ENCODE measurements around the gene FNDC3A.

- TF ChIP-seq, protein P1, sequence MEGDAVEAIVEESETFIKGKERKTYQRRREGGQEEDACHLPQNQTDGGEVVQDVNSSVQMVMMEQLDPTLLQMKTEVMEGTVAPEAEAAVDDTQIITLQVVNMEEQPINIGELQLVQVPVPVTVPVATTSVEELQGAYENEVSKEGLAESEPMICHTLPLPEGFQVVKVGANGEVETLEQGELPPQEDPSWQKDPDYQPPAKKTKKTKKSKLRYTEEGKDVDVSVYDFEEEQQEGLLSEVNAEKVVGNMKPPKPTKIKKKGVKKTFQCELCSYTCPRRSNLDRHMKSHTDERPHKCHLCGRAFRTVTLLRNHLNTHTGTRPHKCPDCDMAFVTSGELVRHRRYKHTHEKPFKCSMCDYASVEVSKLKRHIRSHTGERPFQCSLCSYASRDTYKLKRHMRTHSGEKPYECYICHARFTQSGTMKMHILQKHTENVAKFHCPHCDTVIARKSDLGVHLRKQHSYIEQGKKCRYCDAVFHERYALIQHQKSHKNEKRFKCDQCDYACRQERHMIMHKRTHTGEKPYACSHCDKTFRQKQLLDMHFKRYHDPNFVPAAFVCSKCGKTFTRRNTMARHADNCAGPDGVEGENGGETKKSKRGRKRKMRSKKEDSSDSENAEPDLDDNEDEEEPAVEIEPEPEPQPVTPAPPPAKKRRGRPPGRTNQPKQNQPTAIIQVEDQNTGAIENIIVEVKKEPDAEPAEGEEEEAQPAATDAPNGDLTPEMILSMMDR (conservative IDR thresholded peaks at IDR 0.05 in 1 of 2, IDR thresholded peaks at IDR 0.05 in 1 of 2; ENCODE audit: extremely low read depth in 1 of 2, insufficient read depth in 1 of 2, low read depth in 1 of 2, low read length in 2 of 2) = no peak
- TF ChIP-seq EZH2 (IDR thresholded peaks at IDR 0.05; ENCODE audit: borderline replicate concordance, low read length) = no peak
Observed at GRCh38 chr13:48977286-48977625, 1.5 kb downstream of the FNDC3A start.
